GM12878 (cell line): ENCODE measurements around the gene RUNDC3A. TPM values are rescaled to one million over a fixed set of nuclear protein-coding genes. Genes with fewer than 3 reads are reported as not detected.

Experiments
- CHD4 ChIP-seq: fragments of 200-600 bp; sonication (generic); IDR thresholded peaks from 2 replicates; pipeline ENCODE4 v1.6.1; 2016; ENCODE audit warnings: mild to moderate bottlenecking
- DPF2 ChIP-seq: fragments of 450-650 bp; IDR thresholded peaks from 2 replicates; pipeline ENCODE4 v1.6.1; 2017; ENCODE audit warnings: mild to moderate bottlenecking
- EED ChIP-seq: sonication (generic); IDR thresholded peaks from 2 replicates; pipeline ENCODE4 v1.6.1; 2016; ENCODE audit warnings: antibody characterized with exemption, low read depth
- FOXM1 ChIP-seq: IDR thresholded peaks from 2 replicates; pipeline ENCODE4 v1.6.1; 2012; ENCODE audit warnings: low read depth, mild to moderate bottlenecking, inconsistent platforms, low read length, moderate library complexity
- GABPA ChIP-seq: IDR thresholded peaks from 2 replicates; pipeline ENCODE4 v1.6.1; 2014; ENCODE audit warnings: antibody characterized with exemption, low read depth, mild to moderate bottlenecking, inconsistent platforms
- JUNB ChIP-seq: IDR thresholded peaks from 2 replicates; pipeline ENCODE4 v1.6.1; 2016; ENCODE audit warnings: antibody characterized with exemption, mild to moderate bottlenecking
- KDM1A ChIP-seq: fragments of 200-600 bp; sonication (generic); IDR thresholded peaks from 2 replicates; pipeline ENCODE4 v1.6.1; 2016; ENCODE audit warnings: borderline replicate concordance
- NBN ChIP-seq: fragments of 450-650 bp; IDR thresholded peaks from 2 replicates; pipeline ENCODE4 v1.6.1; 2016
- NFIC ChIP-seq: IDR thresholded peaks from 2 replicates; pipeline ENCODE4 v1.6.1; 2012; ENCODE audit warnings: low read depth, mild to moderate bottlenecking, inconsistent platforms, low read length, moderate library complexity
- NFYA ChIP-seq: IDR thresholded peaks from 2 replicates; pipeline ENCODE4 v1.6.1; 2011; ENCODE audit warnings: low read depth, mild to moderate bottlenecking, low read length, improper control_type of control experiment, borderline replicate concordance
- PAX5 ChIP-seq: IDR thresholded peaks from 2 replicates; pipeline ENCODE4 v1.6.1; 2011; ENCODE audit warnings: low read depth, low read length, borderline replicate concordance
- PKNOX1 ChIP-seq: fragments of 450-650 bp; IDR thresholded peaks from 2 replicates; pipeline ENCODE4 v1.6.1; 2016; ENCODE audit warnings: mild to moderate bottlenecking
- POLR2AphosphoS5 ChIP-seq: IDR thresholded peaks from 2 replicates; pipeline ENCODE4 v1.6.1; 2011; ENCODE audit warnings: mild to moderate bottlenecking, low read length, inconsistent platforms
- RBBP5 ChIP-seq: fragments of 200-600 bp; sonication (generic); conservative IDR thresholded peaks from 2 replicates; pipeline ENCODE4 v1.6.1; 2016
- STAT3 ChIP-seq: IDR thresholded peaks from 2 replicates; pipeline ENCODE4 v1.6.1; 2011; ENCODE audit warnings: low read depth, low read length, improper control_type of control experiment
- YBX1 ChIP-seq: fragments of 450-650 bp; IDR thresholded peaks from 2 replicates; pipeline ENCODE4 v1.6.1; 2016; ENCODE audit warnings: antibody characterized with exemption
- ZNF217 ChIP-seq: fragments of 450-650 bp; IDR thresholded peaks from 2 replicates; pipeline ENCODE4 v1.6.1; 2017; ENCODE audit warnings: antibody characterized with exemption, mild to moderate bottlenecking
- ZNF384 ChIP-seq: IDR thresholded peaks from 2 replicates; pipeline ENCODE4 v1.6.1; 2012; ENCODE audit warnings: low read depth, mild to moderate bottlenecking, low read length, improper control_type of control experiment, borderline replicate concordance
- polyA plus RNA-seq, 11 experiments: library from polyadenylated mRNA; depleted of rRNA in 4 of 11; unstranded in 6 of 11; stranded (reverse) in 5 of 11; fragments of >200 nt; fragmentation: Nextera tagmentation in 4 of 11; fragmentation: Illumina TruSeq in 1 of 11; extraction: Ambion mirVana in 4 of 11; extraction: Trizol in 1 of 11; gene quantifications; 1 replicate in 1 of 11; 2 replicates in 10 of 11; pipeline versions ENCODE4 v1.2.1 to v1.2.3, GENCODE V29; 2011 to 2016; ENCODE audit warnings: inconsistent platforms in 2 of 11, missing spikeins in 2 of 11, low read depth in 1 of 11
- total RNA-seq, 4 experiments: library from RNA; depleted of rRNA in 3 of 4; stranded (reverse); fragments of >200 nt in 3 of 4; fragmentation: Illumina TruSeq in 1 of 4; extraction: Trizol in 1 of 4; gene quantifications; 2 replicates each; pipeline versions ENCODE4 v1.2.1 to v1.2.3, GENCODE V29; 2013 to 2021
- TF ChIP-seq, protein P1 (sequence below): fragments of 450-650 bp; IDR thresholded peaks from 2 replicates; pipeline ENCODE4 v1.6.1; 2017; ENCODE audit warnings: mild to moderate bottlenecking, moderate library complexity
- TF ChIP-seq, protein P2 (sequence below): IDR thresholded peaks from 2 replicates; pipeline ENCODE4 v1.6.1; 2011; ENCODE audit warnings: borderline replicate concordance, low read depth, mild to moderate bottlenecking, moderate library complexity, low read length; ENCODE audit not compliant: insufficient read depth, poor library complexity, severe bottlenecking
- TF ChIP-seq, protein P3 (sequence below): fragments of 450-650 bp; IDR thresholded peaks from 2 replicates; pipeline ENCODE4 v1.6.1; 2014; ENCODE audit warnings: mild to moderate bottlenecking

Gene RUNDC3A
- total and polyA plus RNA-seq, 10 of the 15 experiments (the other 5 are each of a cell fraction or from before 2014, with no cell fraction given): 0.07 to 0.17 TPM; not detected in 8

- TF ChIP-seq DPF2 (peak; percentile 98), POLR2AphosphoS5 (peak; percentile 36; the same call in 1 of the 2 replicates), RBBP5 (no peak), ZNF217 (no peak), NFIC (peak; percentile 91; the same call in 1 of the 2 replicates), PAX5 (peak; percentile 93), STAT3 (no peak), KDM1A (no peak), CHD4 (no peak), JUNB (peak; percentile 89), YBX1 (no peak), GABPA (no peak), FOXM1 (peak; percentile 79), PKNOX1 (peak; percentile 47; the same call in 1 of the 2 replicates), ZNF384 (no peak), EED (peak; percentile 96), NBN (peak; percentile 49; the same call in 1 of the 2 replicates), NFYA (no peak)
- TF ChIP-seq, protein P1, sequence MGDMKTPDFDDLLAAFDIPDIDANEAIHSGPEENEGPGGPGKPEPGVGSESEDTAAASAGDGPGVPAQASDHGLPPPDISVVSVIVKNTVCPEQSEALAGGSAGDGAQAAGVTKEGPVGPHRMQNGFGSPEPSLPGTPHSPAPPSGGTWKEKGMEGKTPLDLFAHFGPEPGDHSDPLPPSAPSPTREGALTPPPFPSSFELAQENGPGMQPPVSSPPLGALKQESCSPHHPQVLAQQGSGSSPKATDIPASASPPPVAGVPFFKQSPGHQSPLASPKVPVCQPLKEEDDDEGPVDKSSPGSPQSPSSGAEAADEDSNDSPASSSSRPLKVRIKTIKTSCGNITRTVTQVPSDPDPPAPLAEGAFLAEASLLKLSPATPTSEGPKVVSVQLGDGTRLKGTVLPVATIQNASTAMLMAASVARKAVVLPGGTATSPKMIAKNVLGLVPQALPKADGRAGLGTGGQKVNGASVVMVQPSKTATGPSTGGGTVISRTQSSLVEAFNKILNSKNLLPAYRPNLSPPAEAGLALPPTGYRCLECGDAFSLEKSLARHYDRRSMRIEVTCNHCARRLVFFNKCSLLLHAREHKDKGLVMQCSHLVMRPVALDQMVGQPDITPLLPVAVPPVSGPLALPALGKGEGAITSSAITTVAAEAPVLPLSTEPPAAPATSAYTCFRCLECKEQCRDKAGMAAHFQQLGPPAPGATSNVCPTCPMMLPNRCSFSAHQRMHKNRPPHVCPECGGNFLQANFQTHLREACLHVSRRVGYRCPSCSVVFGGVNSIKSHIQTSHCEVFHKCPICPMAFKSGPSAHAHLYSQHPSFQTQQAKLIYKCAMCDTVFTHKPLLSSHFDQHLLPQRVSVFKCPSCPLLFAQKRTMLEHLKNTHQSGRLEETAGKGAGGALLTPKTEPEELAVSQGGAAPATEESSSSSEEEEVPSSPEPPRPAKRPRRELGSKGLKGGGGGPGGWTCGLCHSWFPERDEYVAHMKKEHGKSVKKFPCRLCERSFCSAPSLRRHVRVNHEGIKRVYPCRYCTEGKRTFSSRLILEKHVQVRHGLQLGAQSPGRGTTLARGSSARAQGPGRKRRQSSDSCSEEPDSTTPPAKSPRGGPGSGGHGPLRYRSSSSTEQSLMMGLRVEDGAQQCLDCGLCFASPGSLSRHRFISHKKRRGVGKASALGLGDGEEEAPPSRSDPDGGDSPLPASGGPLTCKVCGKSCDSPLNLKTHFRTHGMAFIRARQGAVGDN: peak; percentile 30; the same call in 1 of the 2 replicates
- TF ChIP-seq, protein P2, sequence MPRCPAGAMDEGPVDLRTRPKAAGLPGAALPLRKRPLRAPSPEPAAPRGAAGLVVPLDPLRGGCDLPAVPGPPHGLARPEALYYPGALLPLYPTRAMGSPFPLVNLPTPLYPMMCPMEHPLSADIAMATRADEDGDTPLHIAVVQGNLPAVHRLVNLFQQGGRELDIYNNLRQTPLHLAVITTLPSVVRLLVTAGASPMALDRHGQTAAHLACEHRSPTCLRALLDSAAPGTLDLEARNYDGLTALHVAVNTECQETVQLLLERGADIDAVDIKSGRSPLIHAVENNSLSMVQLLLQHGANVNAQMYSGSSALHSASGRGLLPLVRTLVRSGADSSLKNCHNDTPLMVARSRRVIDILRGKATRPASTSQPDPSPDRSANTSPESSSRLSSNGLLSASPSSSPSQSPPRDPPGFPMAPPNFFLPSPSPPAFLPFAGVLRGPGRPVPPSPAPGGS: peak; percentile 83
- TF ChIP-seq, protein P3, sequence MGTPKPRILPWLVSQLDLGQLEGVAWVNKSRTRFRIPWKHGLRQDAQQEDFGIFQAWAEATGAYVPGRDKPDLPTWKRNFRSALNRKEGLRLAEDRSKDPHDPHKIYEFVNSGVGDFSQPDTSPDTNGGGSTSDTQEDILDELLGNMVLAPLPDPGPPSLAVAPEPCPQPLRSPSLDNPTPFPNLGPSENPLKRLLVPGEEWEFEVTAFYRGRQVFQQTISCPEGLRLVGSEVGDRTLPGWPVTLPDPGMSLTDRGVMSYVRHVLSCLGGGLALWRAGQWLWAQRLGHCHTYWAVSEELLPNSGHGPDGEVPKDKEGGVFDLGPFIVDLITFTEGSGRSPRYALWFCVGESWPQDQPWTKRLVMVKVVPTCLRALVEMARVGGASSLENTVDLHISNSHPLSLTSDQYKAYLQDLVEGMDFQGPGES: no peak
Measured at GRCh38 chr17:44348234-44348987, 40.0 kb downstream of the RUNDC3A start (continued).
